ENCODE measurements around the gene TMEM181.

Gene TMEM181

GRCh38 chr6:158621694-158622544, 62.0 kb downstream of the TMEM181 start:
- no peaks in the 10 kb centered on the region for H3K9me3 ChIP-seq (ENCODE audit: insufficient read depth, low read length)
- no peak overlapping the region for H3K27ac ChIP-seq (ENCODE audit: low read length)
- H3K79me2 ChIP-seq (ENCODE audit: low read length), result no peaks in the 10 kb centered on the region
- no peaks in the 10 kb centered on the region for H3K36me3 ChIP-seq (replicated peaks; ENCODE audit: low read depth, low read length)
- no peak for TF ChIP-seq EZH2phosphoT487 (IDR thresholded peaks at IDR 0.05; ENCODE audit: low read depth)
- TF ChIP-seq, protein P1, sequence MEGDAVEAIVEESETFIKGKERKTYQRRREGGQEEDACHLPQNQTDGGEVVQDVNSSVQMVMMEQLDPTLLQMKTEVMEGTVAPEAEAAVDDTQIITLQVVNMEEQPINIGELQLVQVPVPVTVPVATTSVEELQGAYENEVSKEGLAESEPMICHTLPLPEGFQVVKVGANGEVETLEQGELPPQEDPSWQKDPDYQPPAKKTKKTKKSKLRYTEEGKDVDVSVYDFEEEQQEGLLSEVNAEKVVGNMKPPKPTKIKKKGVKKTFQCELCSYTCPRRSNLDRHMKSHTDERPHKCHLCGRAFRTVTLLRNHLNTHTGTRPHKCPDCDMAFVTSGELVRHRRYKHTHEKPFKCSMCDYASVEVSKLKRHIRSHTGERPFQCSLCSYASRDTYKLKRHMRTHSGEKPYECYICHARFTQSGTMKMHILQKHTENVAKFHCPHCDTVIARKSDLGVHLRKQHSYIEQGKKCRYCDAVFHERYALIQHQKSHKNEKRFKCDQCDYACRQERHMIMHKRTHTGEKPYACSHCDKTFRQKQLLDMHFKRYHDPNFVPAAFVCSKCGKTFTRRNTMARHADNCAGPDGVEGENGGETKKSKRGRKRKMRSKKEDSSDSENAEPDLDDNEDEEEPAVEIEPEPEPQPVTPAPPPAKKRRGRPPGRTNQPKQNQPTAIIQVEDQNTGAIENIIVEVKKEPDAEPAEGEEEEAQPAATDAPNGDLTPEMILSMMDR (IDR thresholded peaks at IDR 0.05; ENCODE audit: low read depth, low read length), result no peak
- no peak overlapping the region for H3K9ac ChIP-seq (ENCODE audit: low read length)
- no peak overlapping the region for H2AFZ ChIP-seq (ENCODE audit: low read depth, low read length)
- H3K27me3 ChIP-seq (ENCODE audit: low read depth, low read length), result no peaks in the 10 kb centered on the region
- H3K4me3 ChIP-seq (ENCODE audit: low read length), result no peak overlapping the region
- no peaks in the 10 kb centered on the region for H4K20me1 ChIP-seq (ENCODE audit: insufficient read depth, low read length)
- no peak overlapping the region for H3K4me2 ChIP-seq (ENCODE audit: low read length)
- no peaks in the 10 kb centered on the region for H3K4me1 ChIP-seq (ENCODE audit: low read length)

GRCh38 chr6:158622545-158623190, 62.8 kb downstream of the TMEM181 start:
- Histone ChIP-seq H3K79me2 (ENCODE audit: low read length) (no peaks in the 10 kb centered on the region), H3K4me2 (ENCODE audit: low read length) (no peak overlapping the region), H2AFZ (ENCODE audit: low read depth, low read length) (no peak overlapping the region), H3K27me3 (ENCODE audit: low read depth, low read length) (no peaks in the 10 kb centered on the region), H3K27ac (ENCODE audit: low read length) (no peak overlapping the region), H4K20me1 (ENCODE audit: insufficient read depth, low read length) (no peaks in the 10 kb centered on the region), H3K4me3 (ENCODE audit: low read length) (no peak overlapping the region), H3K36me3 (replicated peaks; ENCODE audit: low read depth, low read length) (no peaks in the 10 kb centered on the region), H3K9ac (ENCODE audit: low read length) (no peak overlapping the region), H3K4me1 (ENCODE audit: low read length) (no peaks in the 10 kb centered on the region), H3K9me3 (ENCODE audit: insufficient read depth, low read length) (no peaks in the 10 kb centered on the region)
- TF ChIP-seq EZH2phosphoT487 (IDR thresholded peaks at IDR 0.05; ENCODE audit: low read depth), result no peak
- TF ChIP-seq, protein P1 (IDR thresholded peaks at IDR 0.05; ENCODE audit: low read depth, low read length), result no peak

DNA sequence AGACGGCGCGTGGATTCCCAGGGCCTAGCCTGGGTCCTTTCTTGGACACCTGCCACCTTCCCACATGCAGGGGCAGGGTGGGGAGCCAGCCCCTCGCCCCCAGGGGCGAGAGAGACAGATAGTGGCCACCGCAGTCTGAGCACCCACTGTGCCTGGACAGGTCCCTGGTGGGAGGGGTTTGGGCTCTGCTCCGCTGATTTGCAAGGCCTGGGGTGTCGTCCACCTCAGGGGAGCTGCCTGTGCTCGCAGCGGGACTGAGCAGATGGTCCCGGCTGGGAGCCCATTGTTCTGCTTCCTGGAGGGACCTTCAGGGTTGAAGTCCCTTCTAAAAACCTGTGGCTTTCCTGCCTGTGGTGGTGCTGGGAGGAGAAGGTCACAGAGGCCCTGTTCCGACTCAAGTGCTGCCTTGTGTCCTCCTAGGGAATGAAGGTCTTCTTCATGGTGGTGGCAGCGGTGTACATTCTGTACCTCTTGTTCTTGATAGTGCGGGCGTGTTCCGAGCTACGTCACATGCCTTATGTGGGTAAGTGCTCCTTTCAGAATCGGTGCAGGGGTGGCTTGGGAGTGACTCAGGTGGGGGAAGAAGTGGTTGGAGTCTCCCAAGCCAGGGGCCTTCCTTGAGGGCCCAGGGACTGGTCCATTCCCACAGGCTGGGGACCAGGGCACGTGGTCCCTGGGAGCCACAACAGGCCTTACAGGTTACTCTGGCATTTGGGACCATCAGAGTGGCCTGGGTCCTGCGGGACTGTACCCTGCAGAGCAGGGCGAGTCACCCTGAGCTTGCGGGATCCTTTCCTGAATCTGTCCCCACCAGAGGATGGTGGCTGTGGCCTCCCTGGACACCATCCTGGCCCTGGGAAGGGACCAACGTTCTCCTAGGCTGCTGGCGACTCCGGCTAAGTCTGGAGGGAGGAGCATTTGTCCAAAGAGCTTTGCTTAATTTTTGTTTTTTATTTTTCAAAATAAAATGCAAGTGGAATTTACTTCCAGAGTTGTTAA, 65.1 kb downstream of the TMEM181 start:
- H3K27ac ChIP-seq (ENCODE audit: low read length), result no peak overlapping the region
- no peak overlapping the region for H2AFZ ChIP-seq (ENCODE audit: low read depth, low read length)
- H3K9me3 ChIP-seq (ENCODE audit: insufficient read depth, low read length), result no peaks in the 10 kb centered on the region
- TF ChIP-seq, protein P1 (IDR thresholded peaks at IDR 0.05; ENCODE audit: low read depth, low read length), result no peak
- TF ChIP-seq EZH2phosphoT487 (IDR thresholded peaks at IDR 0.05; ENCODE audit: low read depth), result no peak
- no peaks in the 10 kb centered on the region for H3K27me3 ChIP-seq (ENCODE audit: low read depth, low read length)
- no peaks in the 10 kb centered on the region for H4K20me1 ChIP-seq (ENCODE audit: insufficient read depth, low read length)
- no peak overlapping the region for H3K4me2 ChIP-seq (ENCODE audit: low read length)
- H3K4me3 ChIP-seq (ENCODE audit: low read length), result no peak overlapping the region
- H3K36me3 ChIP-seq (replicated peaks; ENCODE audit: low read depth, low read length), result no peaks in the 10 kb centered on the region
- no peaks in the 10 kb centered on the region for H3K4me1 ChIP-seq (ENCODE audit: low read length)
- no peak overlapping the region for H3K9ac ChIP-seq (ENCODE audit: low read length)
- H3K79me2 ChIP-seq (ENCODE audit: low read length), result no peaks in the 10 kb centered on the region

Measured in OCI-LY3 (cell line).